ENCODE results near the gene UBE4A. TPM values are rescaled to one million over a fixed set of nuclear protein-coding genes. Genes with fewer than 3 reads are reported as not detected.
A peak's percentile ranks its signal among the peaks of the same experiment; 100 is the strongest.

Gene UBE4A
- total RNA-seq, 2 experiments from 2014 or later = 44.2 to 50.7 TPM

GRCh38 chr11:118417801-118418200, 58.4 kb downstream of the UBE4A start:
- H3K9me3 Mint-ChIP-seq (ENCODE audit: low read depth) = no peaks in the 10 kb centered on the region
- no peaks in the 10 kb centered on the region for H3K36me3 Mint-ChIP-seq (ENCODE audit: low read depth)
- intact Hi-C loops (cut with DNase I, micrococcal nuclease) = no loop called here
- DNase-seq (no peak), ATAC-seq (no peak)
- H3K27ac Mint-ChIP-seq = no peak overlapping the region
- H3K4me1 Mint-ChIP-seq = no peaks in the 10 kb centered on the region
- POLR2A ChIA-PET = no interaction called here
- no peak overlapping the region for H3K4me3 Mint-ChIP-seq
- CTCF ChIA-PET = interaction anchor here (0.6 to 1.4 kb wide), 4 partner anchors 15 to 108 kb away, joined by 3 to 6 read pairs (median 4); no protein-coding TSS in a partner anchor
- H3K27me3 Mint-ChIP-seq = no peaks in the 10 kb centered on the region

GRCh38 chr11:118418766-118419165, 59.4 kb downstream of the UBE4A start:
- H3K4me3 Mint-ChIP-seq = no peak overlapping the region
- no peaks in the 10 kb centered on the region for H3K36me3 Mint-ChIP-seq (ENCODE audit: low read depth)
- H3K9me3 Mint-ChIP-seq (ENCODE audit: low read depth) = no peaks in the 10 kb centered on the region
- no peaks in the 10 kb centered on the region for H3K4me1 Mint-ChIP-seq
- no peak for ATAC-seq
- intact Hi-C loops (cut with DNase I, micrococcal nuclease) = no loop called here
- H3K27me3 Mint-ChIP-seq = no peaks in the 10 kb centered on the region
- ChIA-PET CTCF (interaction anchor here (0.6 to 1.4 kb wide), 7 partner anchors 14 to 325 kb away, joined by 3 to 6 read pairs (median 4); no protein-coding TSS in a partner anchor), POLR2A (no interaction called here)
- H3K27ac Mint-ChIP-seq = no peak overlapping the region
- DNase-seq = no peak

DNA sequence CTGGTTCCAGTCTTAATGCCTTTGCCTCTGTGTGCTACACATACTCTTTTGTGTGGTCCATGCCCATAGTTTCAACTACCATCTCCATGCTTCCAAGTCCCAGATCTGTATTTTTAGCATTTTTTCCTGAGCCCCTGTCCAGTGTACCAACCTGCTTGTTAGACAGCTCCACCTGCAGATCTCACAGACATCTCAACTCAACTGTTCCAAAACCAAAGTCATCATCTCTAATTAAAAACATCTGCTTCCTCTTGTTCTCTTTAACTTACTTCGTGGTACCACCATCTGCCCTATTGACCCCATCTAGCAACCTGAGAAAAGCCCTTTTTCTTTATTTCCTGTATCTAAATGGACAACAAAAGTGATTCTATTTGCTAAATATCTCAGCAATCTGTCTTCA, 68.3 kb downstream of the UBE4A start:
- Mint-ChIP-seq H3K4me1 (peaks cover 4% of the 10 kb centered on the region), H3K27ac (no peak overlapping the region), H3K4me3 (no peak overlapping the region), H3K27me3 (no peaks in the 10 kb centered on the region), H3K36me3 (ENCODE audit: low read depth) (no peaks in the 10 kb centered on the region), H3K9me3 (ENCODE audit: low read depth) (no peaks in the 10 kb centered on the region)
- ATAC-seq (no peak), DNase-seq (no peak)
- POLR2A ChIA-PET = interaction anchor here (0.6 kb wide), 1 partner anchor 417 kb away, joined by 3 read pairs; no protein-coding TSS in a partner anchor
- CTCF ChIA-PET = interaction anchor here (1.1 kb wide), 1 partner anchor 61 kb away, joined by 3 read pairs; no protein-coding TSS in a partner anchor
- intact Hi-C loops (cut with DNase I, micrococcal nuclease) = no loop called here

GRCh38 chr11:118430956-118431355, 71.6 kb downstream of the UBE4A start:
- DNase-seq (no peak), ATAC-seq (no peak)
- Mint-ChIP-seq H3K4me1 (peaks cover 13% of the 10 kb centered on the region), H3K9me3 (ENCODE audit: low read depth) (no peaks in the 10 kb centered on the region), H3K27me3 (no peaks in the 10 kb centered on the region), H3K4me3 (no peak overlapping the region), H3K27ac (no peak overlapping the region), H3K36me3 (ENCODE audit: low read depth) (no peaks in the 10 kb centered on the region)
- ChIA-PET CTCF (interaction anchor here (0.6 to 2.0 kb wide), 8 partner anchors 10 to 771 kb away, joined by 3 to 7 read pairs (median 3); no protein-coding TSS in a partner anchor), POLR2A (interaction anchor here (0.6 kb wide), 1 partner anchor 10 kb away, joined by 3 read pairs; no protein-coding TSS in a partner anchor)
- intact Hi-C loops (cut with DNase I, micrococcal nuclease) = no loop called here

DNA sequence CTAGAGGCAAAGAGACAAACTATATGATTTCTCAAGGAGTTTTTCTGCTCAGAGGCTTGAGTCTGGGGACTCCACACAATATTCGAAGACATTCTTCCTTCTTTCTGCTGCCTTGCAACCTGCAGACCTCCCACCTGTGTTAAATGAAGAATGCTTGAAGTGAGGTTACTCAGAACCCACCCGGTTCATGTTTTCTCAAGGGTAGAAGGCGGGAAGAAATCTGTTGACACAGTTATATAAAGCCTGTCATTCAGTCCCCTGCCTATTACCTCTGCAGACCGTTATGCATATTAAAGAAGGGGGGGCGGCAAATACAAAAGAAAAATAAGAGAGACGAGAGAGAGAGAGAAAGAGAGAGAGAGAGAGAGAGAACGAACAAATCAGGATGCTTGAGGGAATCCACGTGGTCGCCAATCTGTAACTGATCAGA, 74.7 kb downstream of the UBE4A start:
- ChIA-PET CTCF (interaction anchor here (1.0 to 1.8 kb wide), 4 partner anchors 10 to 56 kb away, joined by 3 to 13 read pairs (median 6); no protein-coding TSS in a partner anchor), POLR2A (interaction anchor here (1.1 to 2.6 kb wide), 2 partner anchors 26 to 36 kb away, joined by 3 to 8 read pairs; no protein-coding TSS in a partner anchor)
- Mint-ChIP-seq H3K4me3 (peak overlapping the region; percentile 94), H3K36me3 (ENCODE audit: low read depth) (peaks cover 6% of the 10 kb centered on the region), H3K9me3 (ENCODE audit: low read depth) (no peaks in the 10 kb centered on the region), H3K4me1 (peaks cover 18% of the 10 kb centered on the region), H3K27ac (peak overlapping the region; percentile 91), H3K27me3 (no peaks in the 10 kb centered on the region)
- DNase-seq (no peak), ATAC-seq (no peak)
- intact Hi-C loops (cut with DNase I, micrococcal nuclease) = loop anchor here in 1 of 2 experiments (2.0 kb wide), 2 partner anchors 15 to 33 kb away; partner anchors contain the start of gene ATP5MG

DNA sequence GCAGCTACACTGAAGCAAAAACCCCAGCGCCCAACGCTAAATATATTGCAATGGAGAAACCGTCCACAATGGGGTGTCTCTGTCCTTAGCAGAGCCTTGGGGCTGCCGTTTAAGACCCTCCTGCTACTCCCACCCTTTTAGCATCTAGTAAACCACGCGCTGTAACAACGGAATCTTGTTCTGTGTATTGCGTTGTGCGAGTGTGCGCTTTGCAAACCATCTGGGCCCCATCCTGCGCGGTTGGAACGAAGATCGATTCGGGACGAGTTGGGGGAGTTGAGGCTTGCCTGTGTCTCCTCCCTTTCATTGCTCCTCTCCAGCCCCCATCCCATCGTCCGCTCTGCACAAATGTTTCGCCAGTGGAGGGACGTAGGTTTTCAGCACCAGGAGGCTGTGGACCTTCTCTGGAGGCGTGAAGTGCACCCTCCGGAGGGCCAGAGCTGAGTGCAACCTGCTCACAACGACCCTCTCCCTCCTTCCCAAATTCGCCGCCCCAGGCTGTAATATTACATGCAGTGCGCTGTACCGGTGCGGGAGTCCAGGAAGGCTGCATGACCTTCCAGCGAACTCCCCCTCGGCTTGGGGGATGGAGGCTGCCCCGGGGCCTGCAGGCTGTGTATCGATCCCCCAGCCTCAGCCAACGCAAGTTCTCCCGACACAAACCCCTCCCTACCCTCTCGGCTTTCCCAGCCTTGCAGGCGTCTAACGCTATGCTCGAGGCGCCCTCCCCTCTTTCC, 75.3 kb downstream of the UBE4A start:
- ChIA-PET CTCF (interaction anchor here (0.6 to 1.8 kb wide), 11 partner anchors 9 to 236 kb away, joined by 3 to 13 read pairs (median 4); partner anchors contain the start of gene MPZL2), POLR2A (interaction anchor here (0.5 to 2.6 kb wide), 6 partner anchors 26 to 210 kb away, joined by 3 to 8 read pairs (median 4); partner anchors contain the start of genes ATP5MG, JAML and UBE4A)
- DNase-seq (peak; percentile 70), ATAC-seq (peak; percentile 16)
- Mint-ChIP-seq H3K36me3 (ENCODE audit: low read depth) (peaks cover 10% of the 10 kb centered on the region), H3K4me3 (peak overlapping the region; percentile 94), H3K27me3 (no peaks in the 10 kb centered on the region), H3K9me3 (ENCODE audit: low read depth) (no peaks in the 10 kb centered on the region), H3K4me1 (peaks cover 24% of the 10 kb centered on the region), H3K27ac (peak overlapping the region; percentile 91)
- intact Hi-C loops (cut with DNase I, micrococcal nuclease) = loop anchor here (1.0 to 5.0 kb wide), 9 partner anchors 14 to 1202 kb away; partner anchors contain the start of genes BCL9L (in 2 of the 2), ATP5MG (in 1 of the 2), DDX6 (in 1 of the 2) and IL10RA (in 1 of the 2)

DNA sequence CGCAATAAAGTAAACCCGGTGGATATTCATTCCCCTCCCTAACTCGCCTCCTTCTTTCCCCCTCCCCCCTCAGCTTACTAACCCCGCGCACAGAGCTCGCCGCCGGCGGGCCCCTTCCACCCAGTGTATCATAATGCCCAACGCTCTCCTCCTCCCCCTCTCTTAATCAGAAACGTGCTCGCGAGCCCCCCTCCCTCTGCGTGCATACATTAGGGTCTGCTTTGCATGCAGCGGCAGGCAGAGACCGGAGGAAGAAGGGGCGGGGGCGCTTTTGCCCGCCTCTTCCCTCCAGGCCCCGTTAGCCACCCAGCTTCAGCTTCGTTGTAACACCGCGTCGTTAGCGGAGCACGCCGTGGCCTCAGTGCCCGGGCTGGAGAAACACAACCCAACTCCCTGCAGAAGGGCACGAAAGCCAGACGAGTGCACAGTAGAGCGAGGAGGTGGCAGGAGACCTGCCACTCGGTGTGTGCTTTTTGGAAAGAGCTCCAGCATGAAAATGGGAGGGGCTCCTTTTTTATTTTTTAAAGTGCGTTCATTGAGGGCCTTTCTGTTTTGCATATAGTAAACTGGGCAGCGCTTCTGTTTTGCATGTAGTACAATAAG, 76.0 kb downstream of the UBE4A start:
- intact Hi-C loops (cut with DNase I, micrococcal nuclease) = loop anchor here (1.0 to 5.0 kb wide), 9 partner anchors 13 to 1203 kb away; partner anchors contain the start of genes BCL9L (in 2 of the 2), ATP5MG (in 1 of the 2), DDX6 (in 1 of the 2) and IL10RA (in 1 of the 2)
- peak; percentile 79 for DNase-seq
- ChIA-PET POLR2A (interaction anchor here (0.5 to 2.6 kb wide), 12 partner anchors 9 to 621 kb away, joined by 3 to 8 read pairs (median 4); partner anchors contain the start of genes ATP5MG, JAML and UBE4A), CTCF (interaction anchor here (0.6 to 1.8 kb wide), 15 partner anchors 8 to 237 kb away, joined by 3 to 13 read pairs (median 3); partner anchors contain the start of gene MPZL2)
- Mint-ChIP-seq H3K4me1 (peaks cover 30% of the 10 kb centered on the region), H3K4me3 (peak overlapping the region; percentile 94), H3K27me3 (no peaks in the 10 kb centered on the region), H3K27ac (peak overlapping the region; percentile 91), H3K9me3 (ENCODE audit: low read depth) (no peaks in the 10 kb centered on the region), H3K36me3 (ENCODE audit: low read depth) (peaks cover 14% of the 10 kb centered on the region)
- ATAC-seq = peak; percentile 24

GRCh38 chr11:118435893-118436624, 76.7 kb downstream of the UBE4A start, which contains the start of gene KMT2A:
TSS of gene KMT2A (plus strand) at chr11:118436492. CDS start at chr11:118436513, 21 bp downstream.
- CTCF ChIA-PET = interaction anchor here (0.6 to 1.7 kb wide), 8 partner anchors 8 to 174 kb away, joined by 3 to 13 read pairs (median 3); no protein-coding TSS in a partner anchor
- Mint-ChIP-seq H3K9me3 (ENCODE audit: low read depth) (no peaks in the 10 kb centered on the region), H3K4me3 (peak within 1 kb of the TSS; percentile 94), H3K36me3 (ENCODE audit: low read depth) (peaks cover 19% of the 10 kb centered on the region), H3K27ac (peak within 1 kb of the TSS; percentile 94), H3K4me1 (peaks cover 37% of the 10 kb centered on the region), H3K27me3 (no peaks in the 10 kb centered on the region)
- intact Hi-C loops (cut with DNase I, micrococcal nuclease) = loop anchor here (1.0 to 5.0 kb wide), 14 partner anchors 13 to 1204 kb away; partner anchors contain the start of genes ATP5MG (in 2 of the 2), BCL9L (in 2 of the 2), ARCN1 (in 1 of the 2) and CENATAC (in 1 of the 2)
- DNase-seq (peak; percentile 96), ATAC-seq (peak; percentile 41)
- POLR2A ChIA-PET = interaction anchor here (0.5 to 2.6 kb wide), 13 partner anchors 8 to 1442 kb away, joined by 3 to 8 read pairs (median 4); partner anchors contain the start of genes ATP5MG, JAML and UBE4A

GRCh38 chr11:118436639-118437207, 77.3 kb downstream of the UBE4A start:
- H3K4me3 Mint-ChIP-seq = peak overlapping the region; percentile 94
- ChIA-PET POLR2A (interaction anchor here (0.5 to 2.6 kb wide), 7 partner anchors 11 to 1442 kb away, joined by 3 to 8 read pairs (median 4); partner anchors contain the start of gene ATP5MG), CTCF (interaction anchor here (1.7 kb wide), 1 partner anchor 12 kb away, joined by 9 read pairs; no protein-coding TSS in a partner anchor)
- DNase-seq (peak; percentile 74), ATAC-seq (peak; percentile 10)
- intact Hi-C loops (cut with DNase I, micrococcal nuclease) = loop anchor here (1.0 to 5.0 kb wide), 13 partner anchors 35 to 1204 kb away; partner anchors contain the start of genes BCL9L (in 2 of the 2), ARCN1 (in 1 of the 2), ATP5MG (in 1 of the 2) and CD3E (in 1 of the 2)
- H3K36me3 Mint-ChIP-seq (ENCODE audit: low read depth) = peaks cover 23% of the 10 kb centered on the region
- no peaks in the 10 kb centered on the region for H3K27me3 Mint-ChIP-seq
- H3K9me3 Mint-ChIP-seq (ENCODE audit: low read depth) = no peaks in the 10 kb centered on the region
- H3K27ac Mint-ChIP-seq = peak overlapping the region; percentile 94
- peaks cover 44% of the 10 kb centered on the region for H3K4me1 Mint-ChIP-seq

Measured in activated CD4-positive, alpha-beta T cell treated with anti-CD3 and anti-CD28 coated beads for 36 hours (primary cell).